Endothelial cell of umbilical vein (primary cell): Measurements from ENCODE around the gene PLOD2. TPM values are rescaled to one million over a fixed set of nuclear protein-coding genes. Genes with fewer than 3 reads are reported as not detected.
A peak's percentile ranks its signal among the peaks of the same experiment; 100 is the strongest.

Experiments
- BruUV-seq: library from RNA; stranded (reverse); fragments of 400-500 nt; replicated peaks from 2 replicates; lab custom pipeline; 2021; lab: Mats Ljungman, UMichigan
- CTCF ChIA-PET: fragments of 300-600, 350-600 bp; sonication (Branson Sonifier 250); formaldehyde crosslinking; loops from one replicate; lab custom pipeline; 2021; ENCODE audit warnings: antibody characterized with exemption, inconsistent platforms; lab: Charles Lee
- POLR2A ChIA-PET: fragments of 300-600, 350-600 bp; sonication (Branson Sonifier 250); formaldehyde crosslinking; loops from one replicate; lab custom pipeline; 2021; ENCODE audit warnings: antibody characterized with exemption, inconsistent platforms; lab: Charles Lee
- DNase-seq: peaks from one replicate; pipeline ENCODE4 v3.0.0-alpha.2; 2011; ENCODE audit warnings: low read depth, low spot score
- FAIRE-seq: peaks from 2 replicates; lab custom pipeline; 2011; peaks lifted over from hg19 to GRCh38; lab: Jason Lieb, UNC
- H2AFZ ChIP-seq: 2 replicates; pipeline ENCODE4 v1.6.0; 2012; ENCODE audit warnings: low read depth, low read length, control low read depth, inconsistent platforms
- H3K27ac ChIP-seq: 2 replicates; pipeline ENCODE4 v1.5.1; 2011; ENCODE audit warnings: low read depth, mild to moderate bottlenecking, control low read depth, low read length, moderate library complexity; ENCODE audit not compliant: insufficient read depth
- H3K27me3 ChIP-seq, 2 experiments: 2 replicates each; pipeline versions ENCODE4 v1.6.0 to v1.6.1; 2011; ENCODE audit warnings: low read length in 2 of 2, mixed read lengths in 1 of 2; ENCODE audit not compliant: control insufficient read depth in 2 of 2, insufficient read depth in 2 of 2
- H3K36me3 ChIP-seq, 2 experiments: 2 replicates in 1 of 2; 3 replicates in 1 of 2; pipeline ENCODE4 v1.5.1; 2011; ENCODE audit warnings: low read length in 2 of 2, mild to moderate bottlenecking in 1 of 2, moderate library complexity in 1 of 2; ENCODE audit not compliant: control insufficient read depth in 2 of 2, insufficient read depth in 2 of 2; ENCODE audit errors: extremely low read depth in 1 of 2
- H3K4me1 ChIP-seq: 3 replicates; pipeline ENCODE4 v1.5.1; 2011; ENCODE audit warnings: mild to moderate bottlenecking, low read length; ENCODE audit not compliant: control insufficient read depth, insufficient read depth; ENCODE audit errors: extremely low read depth
- H3K4me2 ChIP-seq: 2 replicates; pipeline ENCODE4 v1.6.1; 2011; ENCODE audit warnings: low read length, control low read depth, mixed read lengths; ENCODE audit not compliant: insufficient read depth
- H3K4me3 ChIP-seq, 3 experiments: fragments of 200-600 bp in 1 of 3; sonication (generic), shearing (Covaris generic) in 1 of 3; replicated peaks in 1 of 3; 2 replicates each; pipeline ENCODE4 v1.5.1; 2011 to 2016; ENCODE audit warnings: control low read depth in 3 of 3, low read length in 3 of 3, mild to moderate bottlenecking in 2 of 3, inconsistent platforms in 1 of 3, low read depth in 1 of 3, moderate library complexity in 1 of 3; ENCODE audit not compliant: insufficient read depth in 1 of 3
- H3K79me2 ChIP-seq: 2 replicates; pipeline ENCODE4 v1.6.0; 2012; ENCODE audit warnings: low read length, inconsistent platforms; ENCODE audit not compliant: control insufficient read depth, insufficient read depth
- H3K9ac ChIP-seq: replicated peaks from 2 replicates; pipeline ENCODE3; 2011; ENCODE audit warnings: low read length, control low read depth; ENCODE audit not compliant: insufficient read depth; ENCODE audit errors: extremely low read depth
- H3K9me1 ChIP-seq: replicated peaks from 3 replicates; pipeline ENCODE4 v1.6.0; 2011; ENCODE audit warnings: mild to moderate bottlenecking, low read length; ENCODE audit not compliant: control insufficient read depth, insufficient read depth; ENCODE audit errors: extremely low read depth
- H3K9me3 ChIP-seq: replicated peaks from 2 replicates; pipeline ENCODE4 v1.5.1; 2012; ENCODE audit warnings: low read length, inconsistent platforms; ENCODE audit not compliant: control insufficient read depth, insufficient read depth
- H4K20me1 ChIP-seq: replicated peaks from 2 replicates; pipeline ENCODE3; 2011; ENCODE audit warnings: mild to moderate bottlenecking, low read length; ENCODE audit not compliant: control insufficient read depth, insufficient read depth; ENCODE audit errors: extremely low read depth
- CTCF ChIP-seq, 2 donors: IDR thresholded peaks; 1 replicate in 1 of 2; 2 replicates in 1 of 2; pipeline ENCODE4 v1.5.1; 2011; ENCODE audit warnings: low read length in 2 of 2, mild to moderate bottlenecking in 2 of 2, moderate library complexity in 2 of 2, control low read depth in 1 of 2, inconsistent platforms in 1 of 2, low read depth in 1 of 2; ENCODE audit not compliant: insufficient read depth in 1 of 2; ENCODE audit errors: extremely low read depth in 1 of 2
- EZH2 ChIP-seq: IDR thresholded peaks from 2 replicates; pipeline ENCODE4 v1.6.1; 2012; ENCODE audit warnings: borderline replicate concordance, low read depth, mild to moderate bottlenecking, moderate library complexity, low read length, inconsistent platforms; ENCODE audit not compliant: severe bottlenecking
- FOS ChIP-seq: IDR thresholded peaks from 2 replicates; pipeline ENCODE4 v1.6.1; 2011; ENCODE audit warnings: mild to moderate bottlenecking, low read length, moderate library complexity, borderline replicate concordance; ENCODE audit not compliant: insufficient read depth
- GATA2 ChIP-seq: IDR thresholded peaks from 2 replicates; pipeline ENCODE4 v1.7.0; 2011; ENCODE audit warnings: low read depth, mild to moderate bottlenecking, moderate library complexity, mixed read lengths, low read length; ENCODE audit not compliant: insufficient read length, insufficient read depth
- JUN ChIP-seq: IDR thresholded peaks from 2 replicates; pipeline ENCODE4 v1.6.1; 2011; ENCODE audit warnings: borderline replicate concordance, low read depth; ENCODE audit not compliant: insufficient read length, insufficient read depth
- MAX ChIP-seq: IDR thresholded peaks from 2 replicates; pipeline ENCODE4 v1.6.1; 2011; ENCODE audit not compliant: insufficient read depth, insufficient read length
- MYC ChIP-seq: IDR thresholded peaks from one replicate; pipeline ENCODE4 v1.6.1; 2011; ENCODE audit warnings: mild to moderate bottlenecking, low read depth, low read length
- POLR2A ChIP-seq: IDR thresholded peaks from 2 replicates; pipeline ENCODE4 v1.6.1; 2012; ENCODE audit warnings: low read depth, mild to moderate bottlenecking, control low read depth, low read length
- POLR2AphosphoS5 ChIP-seq: IDR thresholded peaks from 2 replicates; pipeline ENCODE4 v1.6.1; 2012; ENCODE audit warnings: low read depth, mild to moderate bottlenecking, control low read depth, low read length, moderate library complexity; ENCODE audit not compliant: insufficient read depth
- dilution Hi-C: fragments of 300-500 bp; cut with MboI; formaldehyde crosslinking; loops from one replicate; pipeline ENCODE4 v1.15.0; 2019; ENCODE audit warnings: low sequenced_read_pairs; ENCODE audit not compliant: extremely low pct_ligation_motif_present
- intact Hi-C: fragments of 100-400 bp; cut with micrococcal nuclease; formaldehyde crosslinking; loops from one replicate; pipeline ENCODE4 v1.10.0; 2022
- polyA plus RNA-seq, 4 experiments: library from polyadenylated mRNA; depleted of rRNA in 3 of 4; stranded (reverse) in 3 of 4; unstranded in 1 of 4; fragments of >200 nt; gene quantifications; 2 replicates each; pipeline versions ENCODE4 v1.2.1 to v1.2.3, GENCODE V29; 2011 to 2012; ENCODE audit warnings: missing spikeins in 1 of 4
- total RNA-seq: library from RNA; stranded (reverse); gene quantifications from 2 replicates; pipeline ENCODE4 v1.2.3, GENCODE V29; 2021

PLOD2 gene
- total and polyA plus RNA-seq, 2 donors (not counting 3 experiments of a cell fraction or from before 2014, with no cell fraction given): 36.1 to 193 TPM

GRCh38 chr3:146100825-146101444 lies 60.0 kb downstream of the PLOD2 start:
- Histone ChIP-seq H3K9ac (peak overlapping the region; percentile 46), H4K20me1 (no peaks in the 10 kb centered on the region), H3K4me1 (peaks cover 33% of the 10 kb centered on the region), H3K27me3 (no peaks in the 10 kb centered on the region), H3K79me2 (peaks cover 18% of the 10 kb centered on the region), H3K9me3 (no peaks in the 10 kb centered on the region), H3K4me2 (peak overlapping the region; percentile 76), H2AFZ (no peak overlapping the region), H3K9me1 (no peaks in the 10 kb centered on the region), H3K4me3 (peak overlapping the region in 1 of 3 experiments; percentile 14), H3K27ac (peak overlapping the region; percentile 89), H3K36me3 (peaks cover 2 to 10% of the 10 kb centered on the region in 2 experiments)
- peak; percentile 59 for FAIRE-seq
- intact Hi-C loops: loop anchor here (2.0 kb wide), 1 partner anchor 60 kb away; the partner anchor contains the start of gene PLOD2
- dilution Hi-C loops: no loop called here
- POLR2A ChIA-PET: interaction anchor here (1.9 kb wide), 1 partner anchor 60 kb away, joined by 6 read pairs; the partner anchor contains the start of gene PLOD2
- peak; percentile 80 for DNase-seq
- BruUV-seq: TSS peak; percentile 5
- TF ChIP-seq FOS: peak; percentile 72
- TF ChIP-seq POLR2AphosphoS5: peak; percentile 16
- TF ChIP-seq POLR2A: no peak
- no peak for TF ChIP-seq CTCF (IDR thresholded peaks at IDR 0.05; ENCODE audit: extremely low read depth in 1 of 2, insufficient read depth in 1 of 2, low read depth in 1 of 2, low read length in 2 of 2)
- peak; percentile 58 for TF ChIP-seq JUN
- no peak for TF ChIP-seq MYC
- TF ChIP-seq MAX: no peak
- TF ChIP-seq GATA2: no peak
- no peak for TF ChIP-seq EZH2
- CTCF ChIA-PET: interaction anchor here (0.7 to 2.3 kb wide), 11 partner anchors 9 to 226 kb away, joined by 3 to 12 read pairs (median 3); no protein-coding TSS in a partner anchor
